ENCODE results near the gene OR8G1.
A peak's percentile ranks its signal among the peaks of the same experiment; 100 is the strongest.
"Not testable (repeated sequence)": the region's sequence is repeated elsewhere in the genome, so short reads cannot be mapped to it uniquely, and the experiment has no call there.

OR8G1 gene, protein sequence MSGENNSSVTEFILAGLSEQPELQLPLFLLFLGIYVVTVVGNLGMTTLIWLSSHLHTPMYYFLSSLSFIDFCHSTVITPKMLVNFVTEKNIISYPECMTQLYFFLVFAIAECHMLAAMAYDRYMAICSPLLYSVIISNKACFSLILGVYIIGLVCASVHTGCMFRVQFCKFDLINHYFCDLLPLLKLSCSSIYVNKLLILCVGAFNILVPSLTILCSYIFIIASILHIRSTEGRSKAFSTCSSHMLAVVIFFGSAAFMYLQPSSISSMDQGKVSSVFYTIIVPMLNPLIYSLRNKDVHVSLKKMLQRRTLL

GRCh38 chr11:124240621-124241397, at the start of gene OR8G1:
Gene OR8G1, plus strand, starts transcription at chr11:124241095. Its CDS starts 8,581 bp downstream, at chr11:124249676.
- DNase-seq: no peak

DNA sequence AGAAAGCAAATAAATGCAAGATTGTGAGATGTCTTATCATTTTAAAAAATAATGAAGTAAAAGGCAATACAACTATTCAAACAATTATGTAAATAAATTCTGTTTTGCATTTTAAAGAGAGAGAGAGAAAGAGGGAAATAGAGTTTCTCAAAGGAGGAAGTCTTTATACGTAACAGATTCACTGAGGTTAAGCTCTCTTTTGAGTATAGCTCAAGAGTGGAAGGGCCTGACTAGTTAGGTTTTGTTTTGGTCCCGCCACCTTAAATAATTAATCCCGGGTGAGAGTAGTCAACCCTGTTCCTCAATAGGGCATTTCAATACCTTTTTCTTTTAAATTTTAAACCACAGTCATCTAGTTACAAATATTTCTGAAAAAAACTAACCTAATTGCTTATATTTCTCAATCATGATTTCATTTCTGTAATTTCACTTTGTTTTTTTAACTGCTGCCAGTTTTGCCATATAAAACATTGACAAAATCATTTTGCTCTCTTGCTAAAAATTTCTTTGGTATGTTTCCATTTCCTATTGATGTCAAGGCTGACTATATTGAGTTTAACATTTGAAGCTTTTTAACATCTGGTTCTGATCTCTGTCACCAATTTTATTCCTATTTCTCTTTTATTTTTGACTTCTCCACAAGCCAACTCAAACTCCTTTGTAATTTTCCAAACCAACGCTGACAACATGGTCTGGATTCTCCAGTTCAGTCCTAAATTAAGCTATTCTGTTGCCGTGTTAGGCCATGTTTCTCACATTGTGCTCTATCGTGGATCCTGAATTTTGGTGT, 47.5 kb upstream of the OR8G1 start:
- no peak for DNase-seq

- DNase-seq: no peak
Measured at GRCh38 chr11:124194293-124195188, 46.4 kb upstream of the OR8G1 start.

- DNase-seq: peak in 2 of 56 donors; percentile 1 to 2
Measured at GRCh38 chr11:124195189-124195734, 45.6 kb upstream of the OR8G1 start.

GRCh38 chr11:124197999-124198398, 42.9 kb upstream of the OR8G1 start:
- DNase-seq: no peak

- DNase-seq: no peak
Measured at GRCh38 chr11:124198897-124199296, 42.0 kb upstream of the OR8G1 start.

- no peak for DNase-seq
Measured at GRCh38 chr11:124199702-124200101, 41.2 kb upstream of the OR8G1 start.

DNA sequence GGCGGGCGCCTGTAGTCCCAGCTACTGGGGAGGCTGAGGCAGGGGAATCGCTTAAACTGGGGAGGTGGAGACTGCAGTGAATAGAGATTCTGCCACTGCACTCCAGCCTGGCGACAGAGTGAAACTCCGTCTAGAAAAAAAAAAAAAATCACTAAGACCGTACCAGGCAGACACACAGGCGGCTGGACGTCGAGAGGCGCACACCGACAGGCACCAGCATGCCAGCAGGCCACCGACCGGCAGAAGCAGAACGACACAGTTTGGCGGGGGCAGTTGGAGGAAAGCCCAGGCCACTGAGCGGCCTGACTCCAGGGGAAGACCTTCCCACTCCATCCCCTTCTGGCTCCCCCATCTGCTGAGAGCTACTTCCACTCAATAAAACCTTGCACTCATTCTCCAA, 40.2 kb upstream of the OR8G1 start:
- no peak for DNase-seq

DNA sequence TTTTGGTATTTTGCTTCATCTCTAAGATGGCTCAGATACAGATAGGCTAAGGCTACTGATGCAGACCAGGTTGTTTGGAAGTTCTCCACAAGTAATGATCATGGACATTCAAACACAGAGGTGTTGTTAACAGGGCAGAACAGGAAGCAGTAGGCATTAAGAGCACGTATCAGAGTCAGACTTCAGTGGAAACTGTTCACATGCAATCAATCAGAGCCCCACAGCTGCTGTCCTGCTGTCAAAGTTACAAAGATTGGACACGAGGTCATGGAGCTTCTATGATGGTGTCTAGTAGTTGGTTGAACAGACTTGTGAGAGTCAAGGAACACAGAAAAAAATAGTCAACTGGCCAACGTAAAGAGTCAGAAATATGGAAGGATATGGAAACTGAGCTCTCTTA, 37.9 kb upstream of the OR8G1 start:
- DNase-seq: no peak

GRCh38 chr11:124204008-124204407, 36.9 kb upstream of the OR8G1 start:
- DNase-seq: no peak

DNA sequence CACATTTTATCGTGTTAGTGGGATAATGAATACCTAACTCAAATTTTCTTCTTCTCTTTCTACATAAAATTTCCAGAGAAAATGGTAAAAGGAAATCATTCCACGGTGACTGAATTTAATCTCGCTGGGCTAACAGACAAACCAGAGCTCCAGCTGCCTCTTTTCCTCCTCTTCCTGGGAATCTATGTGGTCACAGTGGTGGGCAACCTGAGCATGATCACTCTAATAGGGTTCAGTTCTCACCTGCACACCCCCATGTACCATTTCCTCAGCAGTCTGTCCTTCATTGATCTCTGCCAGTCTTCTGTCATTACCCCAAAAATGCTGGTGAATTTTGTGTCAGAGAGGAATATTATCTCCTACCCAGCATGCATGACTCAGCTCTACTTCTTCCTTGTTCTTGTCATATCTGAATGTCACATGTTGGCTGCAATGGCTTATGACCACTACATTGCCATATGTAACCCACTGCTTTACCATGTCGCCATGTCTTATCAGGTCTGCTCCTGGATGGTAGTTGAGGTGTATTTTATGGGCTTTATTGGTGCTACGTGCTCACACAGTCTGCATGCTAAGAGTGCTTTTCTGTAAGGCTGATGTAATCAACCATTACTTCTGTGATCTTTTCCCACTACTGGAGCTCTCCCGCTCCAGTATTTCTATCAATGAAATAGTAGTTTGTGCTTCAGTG, 33.6 kb upstream of the OR8G1 start:
- DNase-seq: no peak

GRCh38 chr11:124209824-124210357, 31.0 kb upstream of the OR8G1 start:
- DNase-seq: no peak

GRCh38 chr11:124210421-124210820, 30.5 kb upstream of the OR8G1 start:
- DNase-seq: no peak

- no peak for DNase-seq
Measured at GRCh38 chr11:124211321-124211720, 29.6 kb upstream of the OR8G1 start.

GRCh38 chr11:124214027-124214426, 26.9 kb upstream of the OR8G1 start:
- no peak for DNase-seq

GRCh38 chr11:124219126-124219525, 21.8 kb upstream of the OR8G1 start:
- DNase-seq: no peak

DNA sequence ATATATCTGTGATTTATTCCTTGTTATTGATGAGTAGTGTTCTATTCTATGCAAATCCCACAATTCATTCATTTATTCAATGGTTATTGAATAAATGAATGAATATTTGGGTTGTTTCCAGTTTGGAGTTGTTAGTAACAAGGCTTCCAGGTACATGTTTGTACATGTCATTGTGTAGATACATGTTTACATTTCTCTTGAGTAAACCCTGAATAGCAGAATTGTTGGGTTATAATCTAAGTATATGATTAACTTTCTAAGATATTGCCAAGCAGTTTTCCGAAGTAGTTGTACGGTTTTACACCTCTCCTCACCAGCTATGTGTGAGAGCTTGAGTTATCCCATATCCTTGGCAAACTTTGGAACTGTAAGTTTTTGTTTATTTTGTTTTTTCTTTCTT, 18.5 kb upstream of the OR8G1 start:
- DNase-seq: no peak

GRCh38 chr11:124224618-124225423, 16.1 kb upstream of the OR8G1 start:
- DNase-seq: not testable (repeated sequence)

DNA sequence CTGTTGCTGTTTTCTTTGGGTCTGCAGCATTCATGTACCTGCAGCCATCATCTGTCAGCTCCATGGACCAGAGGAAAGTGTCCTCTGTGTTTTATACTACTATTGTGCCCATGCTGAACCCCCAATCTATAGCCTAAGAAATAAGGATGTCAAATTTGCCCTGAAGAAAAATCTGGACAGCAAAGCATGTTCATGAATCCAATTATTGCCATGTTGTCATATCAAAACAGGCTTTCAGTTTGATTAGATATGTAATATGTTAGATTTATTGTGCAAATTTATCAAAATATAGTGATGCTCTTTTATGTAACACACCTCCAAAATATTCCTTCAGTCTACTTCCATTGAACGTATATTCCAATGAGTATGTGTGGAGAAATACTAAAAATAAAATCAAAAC, 15.4 kb upstream of the OR8G1 start:
- no peak for DNase-seq
